Stimulated activated naive CD8-positive, alpha-beta T cell treated with anti-CD3 and anti-CD28 coated beads, Interleukin-15, amount 100 ng/mL, for 72 hours (primary cell): Measurements from ENCODE around the gene MYO1G.

Source experiments
- ATAC-seq: fragments of 150-1000 bp; cut with Tn5 transposase; 2 replicates; pipeline ENCODE4 v1.10.0; 2021; ENCODE audit warnings: mild to moderate bottlenecking, moderate library complexity
- DNase-seq, 2 donors: peaks; one replicate each; pipeline ENCODE4 v3.0.0; 2021 to 2022
- H3K27ac Mint-ChIP-seq, 2 donors: one replicate each; pipeline ENCODE4 v1.8.0; 2022; ENCODE audit warnings: mild to moderate bottlenecking in 2 of 2, mixed read lengths in 2 of 2, moderate library complexity in 2 of 2
- H3K27me3 Mint-ChIP-seq: one replicate; pipeline ENCODE4 v1.8.0; 2022; ENCODE audit warnings: mixed read lengths
- H3K4me1 Mint-ChIP-seq: one replicate; pipeline ENCODE4 v1.8.0; 2022; ENCODE audit warnings: mild to moderate bottlenecking, mixed read lengths
- H3K4me3 Mint-ChIP-seq, 2 donors: one replicate each; pipeline ENCODE4 v1.8.0; 2022; ENCODE audit warnings: mild to moderate bottlenecking in 2 of 2, mixed read lengths in 2 of 2, moderate library complexity in 1 of 2
- H3K9me3 Mint-ChIP-seq, 2 donors: one replicate each; pipeline ENCODE4 v1.8.0; 2022; ENCODE audit warnings: mixed read lengths in 2 of 2

MYO1G gene

DNA sequence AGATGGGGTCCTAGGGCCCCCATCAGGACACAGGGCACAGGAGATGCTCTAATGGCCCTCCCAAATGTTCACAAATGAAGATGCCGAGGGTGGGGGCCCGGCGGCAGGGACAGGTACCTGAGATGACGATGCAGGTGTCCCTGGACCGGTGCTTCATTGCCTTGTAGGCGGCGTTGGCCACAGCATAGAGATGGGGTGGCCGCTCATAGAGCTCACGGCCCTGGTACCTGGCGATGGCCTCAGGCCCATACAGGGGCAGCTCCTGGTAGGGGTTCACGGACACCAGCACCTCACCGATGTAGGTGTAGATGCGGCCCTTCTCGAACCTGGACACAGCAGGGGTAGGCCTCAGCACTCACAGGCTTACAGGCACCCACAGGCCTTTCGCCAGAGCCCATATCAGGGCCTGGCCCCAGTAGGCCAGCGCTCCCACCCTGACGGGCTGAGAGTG lies 2.0 kb downstream of the MYO1G start:
- peaks cover 93% of the 10 kb centered on the region for H3K4me1 Mint-ChIP-seq
- H3K27me3 Mint-ChIP-seq = no peaks in the 10 kb centered on the region
- ATAC-seq (no peak), DNase-seq (no peak)
- no peaks in the 10 kb centered on the region for H3K9me3 Mint-ChIP-seq
- peak overlapping the region; percentile 96 to 100 for H3K4me3 Mint-ChIP-seq
- H3K27ac Mint-ChIP-seq = peak overlapping the region; percentile 100

DNA sequence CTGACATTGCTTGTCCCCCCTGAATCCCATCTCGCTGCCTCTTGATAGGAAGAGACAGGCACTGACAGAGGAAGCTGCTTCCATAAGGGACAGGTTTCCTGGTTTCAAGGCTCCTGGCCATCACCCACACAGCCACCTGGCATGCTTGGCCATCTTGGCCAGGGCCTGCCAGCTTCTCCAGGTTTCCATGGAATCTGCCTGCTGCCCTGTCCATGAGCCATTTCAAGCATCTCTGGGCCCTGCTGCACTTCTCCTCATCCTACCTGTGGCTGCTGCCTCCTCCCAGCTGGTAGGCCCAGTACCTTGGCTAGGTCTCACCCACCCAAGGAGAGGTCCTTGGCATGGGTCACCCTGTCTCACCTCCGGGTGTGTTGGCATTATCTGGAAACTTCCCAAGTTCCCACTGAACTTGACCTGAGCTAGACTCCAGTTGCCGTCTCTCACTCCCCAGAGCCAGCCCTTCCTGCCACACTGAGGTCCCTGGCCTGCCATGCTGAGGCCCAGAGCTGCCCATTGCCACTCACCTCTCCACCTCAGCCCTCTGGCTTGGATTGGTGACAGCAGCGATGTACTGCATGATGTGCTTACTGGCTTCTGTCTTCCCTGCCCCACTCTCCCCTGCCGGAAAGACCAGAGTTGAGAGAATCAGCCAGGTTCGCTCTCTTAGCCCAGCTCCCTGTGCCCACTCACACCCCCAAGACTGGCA lies 2.6 kb downstream of the MYO1G start:
- Mint-ChIP-seq H3K4me1 (peaks cover 93% of the 10 kb centered on the region), H3K9me3 (no peaks in the 10 kb centered on the region), H3K27me3 (no peaks in the 10 kb centered on the region), H3K4me3 (peak overlapping the region; percentile 96 to 100), H3K27ac (peak overlapping the region; percentile 100)
- ATAC-seq = no peak
- DNase-seq = peak in 1 of 2 donors; percentile 19

- peak overlapping the region; percentile 96 to 100 for H3K4me3 Mint-ChIP-seq
- peaks cover 91% of the 10 kb centered on the region for H3K4me1 Mint-ChIP-seq
- H3K27ac Mint-ChIP-seq = peak overlapping the region; percentile 76 to 87
- no peak for DNase-seq
- no peaks in the 10 kb centered on the region for H3K9me3 Mint-ChIP-seq
- no peaks in the 10 kb centered on the region for H3K27me3 Mint-ChIP-seq
- no peak for ATAC-seq
These were observed 3.3 kb downstream of the MYO1G start for GRCh38 chr7:44975331-44976039.

DNA sequence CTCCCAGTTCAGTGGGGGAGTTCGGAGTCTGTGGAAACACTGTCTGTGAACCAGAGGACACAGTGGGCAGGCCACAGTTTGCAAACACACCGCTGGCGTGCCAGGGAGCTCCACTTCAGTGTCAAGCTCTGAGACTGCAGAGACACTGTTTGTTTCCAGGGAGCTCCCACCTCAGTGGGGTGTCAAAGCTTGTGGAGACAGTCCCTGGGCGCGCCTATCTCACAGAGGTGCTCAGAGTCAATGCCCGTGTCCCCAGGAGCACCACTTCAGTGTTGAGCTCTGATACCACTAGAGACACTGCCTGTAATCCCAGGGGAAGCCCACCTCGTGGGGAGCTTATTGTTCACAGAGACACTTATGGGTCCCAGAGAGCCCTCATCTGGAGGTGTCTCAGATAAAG lies 4.3 kb downstream of the MYO1G start:
- Mint-ChIP-seq H3K4me1 (peaks cover 82% of the 10 kb centered on the region), H3K4me3 (peak overlapping the region; percentile 96 to 100), H3K27me3 (no peaks in the 10 kb centered on the region), H3K27ac (peak overlapping the region; percentile 87 to 92), H3K9me3 (no peaks in the 10 kb centered on the region)
- DNase-seq (no peak), ATAC-seq (no peak)

DNA sequence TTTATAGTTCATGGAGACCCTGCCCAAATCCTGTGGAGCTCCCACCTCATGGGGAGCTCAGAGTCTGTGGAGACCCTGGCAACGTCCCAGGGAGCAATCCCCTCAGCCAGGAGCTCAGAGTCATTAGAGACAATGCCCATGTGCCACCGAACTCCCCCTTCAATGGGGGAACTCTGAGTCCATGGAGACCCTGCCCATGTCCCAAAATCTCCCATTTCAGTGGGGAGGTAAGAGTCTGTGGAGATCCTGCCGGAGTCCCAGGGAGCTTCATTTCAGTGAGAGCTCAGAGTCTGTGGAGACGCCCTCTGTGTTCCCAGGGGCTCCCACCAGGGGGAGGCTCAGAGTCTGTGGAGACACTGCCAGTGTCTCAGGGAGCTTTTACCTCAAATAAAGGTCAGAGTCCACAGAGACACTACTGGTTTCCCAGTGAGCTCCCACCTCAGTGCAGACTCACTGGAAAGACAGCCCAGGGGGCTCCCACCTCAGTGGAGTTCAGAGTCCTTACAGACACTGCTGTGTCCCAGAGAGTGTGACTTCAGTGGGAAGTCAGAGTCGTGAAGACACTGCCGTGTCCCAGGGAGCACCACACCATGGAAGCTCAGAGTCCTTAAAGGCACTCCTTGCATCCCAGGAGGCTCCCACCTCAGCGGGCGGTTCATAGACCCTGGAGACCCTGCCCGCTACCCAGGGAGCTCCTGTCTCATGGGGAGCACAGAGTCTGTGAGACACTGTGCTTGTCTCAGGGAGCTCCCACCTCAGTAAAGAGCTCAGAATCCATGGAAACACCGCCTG lies 5.0 kb downstream of the MYO1G start:
- H3K4me3 Mint-ChIP-seq = peak overlapping the region; percentile 96 to 100
- no peak for ATAC-seq
- peak in 1 of 2 donors; percentile 49 for DNase-seq
- H3K27ac Mint-ChIP-seq = peak overlapping the region; percentile 61 to 87
- H3K4me1 Mint-ChIP-seq = peaks cover 80% of the 10 kb centered on the region
- no peaks in the 10 kb centered on the region for H3K27me3 Mint-ChIP-seq
- no peaks in the 10 kb centered on the region for H3K9me3 Mint-ChIP-seq

GRCh38 chr7:44972562-44972961 lies 6.3 kb downstream of the MYO1G start:
- Mint-ChIP-seq H3K27ac (peak overlapping the region; percentile 72 to 92), H3K4me3 (peak overlapping the region in 1 of 2 donors; percentile 5), H3K9me3 (no peaks in the 10 kb centered on the region), H3K27me3 (no peaks in the 10 kb centered on the region), H3K4me1 (peaks cover 78% of the 10 kb centered on the region)
- ATAC-seq (no peak), DNase-seq (no peak)

- Mint-ChIP-seq H3K27me3 (no peaks in the 10 kb centered on the region), H3K27ac (peak overlapping the region; percentile 80 to 92), H3K9me3 (no peaks in the 10 kb centered on the region), H3K4me1 (peaks cover 72% of the 10 kb centered on the region), H3K4me3 (peak overlapping the region; percentile 5 to 37)
- ATAC-seq (no peak), DNase-seq (no peak)
These were observed 6.8 kb downstream of the MYO1G start for GRCh38 chr7:44971902-44972441.

GRCh38 chr7:44971188-44971901 lies 7.5 kb downstream of the MYO1G start:
- ATAC-seq (no peak), DNase-seq (peak in 1 of 2 donors; percentile 17)
- Mint-ChIP-seq H3K27ac (peak overlapping the region; percentile 78 to 80), H3K27me3 (no peaks in the 10 kb centered on the region), H3K4me3 (no peak overlapping the region), H3K9me3 (no peaks in the 10 kb centered on the region), H3K4me1 (peaks cover 69% of the 10 kb centered on the region)

GRCh38 chr7:44970523-44971051 lies 8.2 kb downstream of the MYO1G start:
- DNase-seq (peak in 1 of 2 donors; percentile 24), ATAC-seq (no peak)
- peaks cover 70% of the 10 kb centered on the region for H3K4me1 Mint-ChIP-seq
- no peak overlapping the region for H3K4me3 Mint-ChIP-seq
- no peaks in the 10 kb centered on the region for H3K27me3 Mint-ChIP-seq
- peak overlapping the region in 1 of 2 donors; percentile 67 for H3K27ac Mint-ChIP-seq
- no peaks in the 10 kb centered on the region for H3K9me3 Mint-ChIP-seq

GRCh38 chr7:44969701-44970522 lies 8.9 kb downstream of the MYO1G start:
- peak in 1 of 2 donors; percentile 35 for DNase-seq
- Mint-ChIP-seq H3K27me3 (no peaks in the 10 kb centered on the region), H3K4me3 (no peak overlapping the region), H3K27ac (no peak overlapping the region), H3K9me3 (no peaks in the 10 kb centered on the region), H3K4me1 (peaks cover 70% of the 10 kb centered on the region)
- ATAC-seq = no peak

- Mint-ChIP-seq H3K9me3 (no peaks in the 10 kb centered on the region), H3K4me1 (peaks cover 67% of the 10 kb centered on the region), H3K27ac (peak overlapping the region; percentile 25 to 71), H3K27me3 (no peaks in the 10 kb centered on the region), H3K4me3 (no peak overlapping the region)
- no peak for DNase-seq
- no peak for ATAC-seq
These were observed 9.6 kb downstream of the MYO1G start for GRCh38 chr7:44969049-44969700.

- H3K4me3 Mint-ChIP-seq = no peak overlapping the region
- DNase-seq (peak in 1 of 2 donors; percentile 18), ATAC-seq (no peak)
- H3K27ac Mint-ChIP-seq = no peak overlapping the region
- no peaks in the 10 kb centered on the region for H3K27me3 Mint-ChIP-seq
- H3K4me1 Mint-ChIP-seq = peaks cover 56% of the 10 kb centered on the region
- no peaks in the 10 kb centered on the region for H3K9me3 Mint-ChIP-seq
These were observed 11.0 kb downstream of the MYO1G start for GRCh38 chr7:44967571-44968446.
